Esophagus muscularis mucosa (tissue), 4 donors: ENCODE measurements around the gene PRDM2. TPM values are rescaled to one million over a fixed set of nuclear protein-coding genes. Genes with fewer than 3 reads are reported as not detected.
"Not testable (repeated sequence)": the region's sequence is repeated elsewhere in the genome, so short reads cannot be mapped to it uniquely, and the experiment has no call there.

Experiments used
- DNase-seq: peaks from one replicate; pipeline ENCODE4 v3.0.0-alpha.2; 2017; ENCODE audit errors: extremely low spot score
- H3K27ac ChIP-seq, 4 donors: fragments of 200-600 bp; sonication (generic); replicated peaks in 1 of 4; 1 replicate in 3 of 4; 2 replicates in 1 of 4; pipeline ENCODE4 v1.5.1; 2016 to 2019; ENCODE audit warnings: mild to moderate bottlenecking in 1 of 4
- H3K27me3 ChIP-seq, 4 donors: fragments of 200-600 bp; sonication (generic); one replicate each; pipeline versions ENCODE4 v1.5.1 to v1.6.0; 2016 to 2019
- H3K36me3 ChIP-seq, 4 donors: fragments of 200-600 bp; sonication (generic); one replicate each; pipeline ENCODE4 v1.5.1; 2016 to 2019
- H3K4me1 ChIP-seq, 4 donors: fragments of 200-600 bp; sonication (generic); one replicate each; pipeline ENCODE4 v1.5.1; 2016 to 2019
- H3K4me3 ChIP-seq, 4 donors: fragments of 200-600 bp; sonication (generic); 1 replicate in 2 of 4; 2 replicates in 2 of 4; pipeline ENCODE4 v1.5.1; 2016 to 2019; ENCODE audit warnings: mild to moderate bottlenecking in 4 of 4, moderate library complexity in 1 of 4
- H3K9me3 ChIP-seq, 4 donors: fragments of 200-600 bp; sonication (generic); 1 replicate in 3 of 4; 2 replicates in 1 of 4; pipeline ENCODE4 v1.5.1; 2016 to 2019
- EP300 ChIP-seq: sonication (generic); formaldehyde crosslinking; IDR thresholded peaks from one replicate; pipeline ENCODE4 v1.6.1; 2017; ENCODE audit warnings: antibody characterized with exemption
- POLR2A ChIP-seq: fragments of 450-650 bp; IDR thresholded peaks from one replicate; pipeline ENCODE4 v1.6.1; 2017; ENCODE audit warnings: antibody characterized with exemption, moderate library complexity, mild to moderate bottlenecking, low read depth
- POLR2AphosphoS5 ChIP-seq, 2 donors: sonication (generic); formaldehyde crosslinking; IDR thresholded peaks; one replicate each; pipeline ENCODE4 v1.6.1; 2017; ENCODE audit warnings: antibody characterized with exemption in 2 of 2
- WGBS: methylation state at CpG from one replicate; pipeline ENCODE4 v1.1.5; 2018; 5-methylcytosine and 5-hydroxymethylcytosine counted together
- intact Hi-C: fragments of 100-400 bp; cut with DNase I; formaldehyde crosslinking; loops from one replicate; pipeline ENCODE4 v1.15.1; 2023
- total RNA-seq, 4 donors: library from RNA; depleted of rRNA; stranded (reverse); fragments of >200 nt; gene quantifications; one replicate each; pipeline versions ENCODE4 v1.1.0 to v1.2.1, GENCODE V29; 2016
- TF ChIP-seq, protein P1 (sequence below), 3 experiments: fragments of 200-600 bp in 2 of 3; fragments of 450-650 bp in 1 of 3; sonication (generic) in 2 of 3; IDR thresholded peaks; one replicate each; pipeline ENCODE4 v1.5.1; 2017 to 2019; ENCODE audit warnings: antibody characterized with exemption in 3 of 3, mild to moderate bottlenecking in 2 of 3, moderate library complexity in 1 of 3

PRDM2 gene
- total RNA-seq, 4 donors from 2014 or later: 32.5 to 54.6 (median 44.2) TPM

DNA sequence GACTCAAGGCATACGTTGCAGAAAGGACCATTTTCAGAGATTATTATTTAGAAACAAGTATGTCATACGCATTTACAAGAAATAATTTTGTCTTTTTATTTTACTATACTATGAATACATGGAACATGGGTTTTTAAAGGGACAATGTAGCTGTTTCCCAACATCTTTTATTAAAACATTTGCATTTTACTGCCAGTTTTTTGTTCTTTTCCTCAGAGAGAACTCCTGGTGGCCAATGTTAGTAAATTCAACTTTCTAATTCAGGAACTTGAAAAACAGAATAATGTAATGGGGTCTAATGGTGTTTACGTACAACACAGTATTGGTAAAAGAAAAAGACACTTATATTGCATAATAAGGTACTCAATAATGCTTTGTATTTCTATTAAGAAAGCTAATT, 14.9 kb downstream of the PRDM2 start:
- intact Hi-C loops: no loop called here
- H3K27me3 ChIP-seq: no peaks in the 10 kb centered on the region
- H3K4me3 ChIP-seq: no peak overlapping the region
- H3K36me3 ChIP-seq: no peaks in the 10 kb centered on the region
- no peak for DNase-seq
- H3K27ac ChIP-seq: no peak overlapping the region
- H3K4me1 ChIP-seq: no peaks in the 10 kb centered on the region
- H3K9me3 ChIP-seq: no peaks in the 10 kb centered on the region
- no peak for TF ChIP-seq EP300
- TF ChIP-seq, protein P1, sequence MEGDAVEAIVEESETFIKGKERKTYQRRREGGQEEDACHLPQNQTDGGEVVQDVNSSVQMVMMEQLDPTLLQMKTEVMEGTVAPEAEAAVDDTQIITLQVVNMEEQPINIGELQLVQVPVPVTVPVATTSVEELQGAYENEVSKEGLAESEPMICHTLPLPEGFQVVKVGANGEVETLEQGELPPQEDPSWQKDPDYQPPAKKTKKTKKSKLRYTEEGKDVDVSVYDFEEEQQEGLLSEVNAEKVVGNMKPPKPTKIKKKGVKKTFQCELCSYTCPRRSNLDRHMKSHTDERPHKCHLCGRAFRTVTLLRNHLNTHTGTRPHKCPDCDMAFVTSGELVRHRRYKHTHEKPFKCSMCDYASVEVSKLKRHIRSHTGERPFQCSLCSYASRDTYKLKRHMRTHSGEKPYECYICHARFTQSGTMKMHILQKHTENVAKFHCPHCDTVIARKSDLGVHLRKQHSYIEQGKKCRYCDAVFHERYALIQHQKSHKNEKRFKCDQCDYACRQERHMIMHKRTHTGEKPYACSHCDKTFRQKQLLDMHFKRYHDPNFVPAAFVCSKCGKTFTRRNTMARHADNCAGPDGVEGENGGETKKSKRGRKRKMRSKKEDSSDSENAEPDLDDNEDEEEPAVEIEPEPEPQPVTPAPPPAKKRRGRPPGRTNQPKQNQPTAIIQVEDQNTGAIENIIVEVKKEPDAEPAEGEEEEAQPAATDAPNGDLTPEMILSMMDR (IDR thresholded peaks at IDR 0.05): peak in 1 of 3 experiments; percentile 14
- 81% methylated on average over 3 of the region's 3 CpGs for WGBS

DNA sequence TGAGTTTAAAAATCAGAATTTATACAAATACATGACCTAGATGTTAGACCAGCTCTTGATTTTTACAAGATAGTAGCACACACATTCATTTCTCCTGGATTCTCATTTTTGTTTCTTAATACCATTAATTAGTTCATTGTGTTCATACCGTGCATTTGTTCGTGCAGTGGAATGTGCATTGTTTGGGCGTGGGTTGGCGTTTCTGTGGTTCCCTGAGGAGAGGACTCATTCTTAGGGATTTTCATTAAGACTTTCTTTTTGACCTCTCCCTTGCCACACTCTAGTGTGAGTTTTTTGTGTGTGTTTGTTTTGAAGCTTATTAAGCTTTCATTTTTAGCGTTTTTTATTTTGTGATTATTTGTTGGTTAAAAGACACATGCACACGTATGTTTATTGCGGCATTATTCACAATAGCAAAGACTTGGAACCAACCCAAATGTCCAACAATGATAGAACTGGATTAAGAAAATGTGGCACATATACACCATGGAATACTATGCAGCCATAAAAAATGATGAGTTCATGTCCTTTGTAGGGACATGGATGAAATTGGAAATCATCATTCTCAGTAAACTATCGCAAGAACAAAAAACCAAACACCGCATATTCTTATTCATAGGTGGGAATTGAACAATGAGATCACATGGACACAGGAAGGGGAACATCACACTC, 15.8 kb downstream of the PRDM2 start:
- DNase-seq, H3K4me3 ChIP-seq, H3K27me3 ChIP-seq, intact Hi-C loops, H3K4me1 ChIP-seq, H3K36me3 ChIP-seq, H3K9me3 ChIP-seq, H3K27ac ChIP-seq: not testable (repeated sequence)
- over 99% methylated on average over 8 of the region's 9 CpGs for WGBS

DNA sequence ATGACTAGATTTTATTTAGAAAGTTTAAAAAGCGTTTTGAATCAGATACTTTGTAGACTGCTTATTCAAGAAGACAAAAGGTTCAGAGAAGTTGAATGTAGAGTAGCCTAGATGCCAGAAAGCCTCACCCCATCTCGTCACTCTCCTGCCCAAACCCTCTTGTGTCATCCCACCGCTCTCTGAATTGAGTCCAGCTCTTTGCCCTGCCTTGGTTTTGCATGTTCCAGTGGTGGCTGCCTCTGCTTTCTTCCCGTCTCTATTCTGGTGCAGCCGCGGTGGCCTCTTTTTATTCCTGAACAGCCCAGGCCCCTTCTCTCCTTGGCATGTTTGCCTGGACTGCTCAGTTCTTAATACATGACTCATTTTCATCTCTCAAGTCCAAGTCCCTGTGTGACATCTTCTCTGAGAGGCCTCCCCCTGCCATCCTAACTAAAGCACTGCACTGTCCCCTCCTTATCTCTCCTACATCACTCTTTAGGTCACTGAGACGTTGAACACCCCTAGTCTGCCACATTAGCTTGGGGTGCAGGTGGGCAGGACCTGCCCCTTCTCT, 22.9 kb downstream of the PRDM2 start:
- Histone ChIP-seq H3K4me3 (no peak overlapping the region), H3K27ac (no peak overlapping the region), H3K36me3 (peaks cover 0 to 5% (median 0%) of the 10 kb centered on the region in 4 donors), H3K27me3 (no peaks in the 10 kb centered on the region), H3K9me3 (no peaks in the 10 kb centered on the region), H3K4me1 (no peaks in the 10 kb centered on the region)
- 93% methylated on average over 7 of the region's 7 CpGs for WGBS
- no peak for DNase-seq
- intact Hi-C loops: no loop called here
- no peak for TF ChIP-seq POLR2AphosphoS5 (IDR thresholded peaks at IDR 0.05)
- no peak for TF ChIP-seq POLR2A
- TF ChIP-seq, protein P1 (IDR thresholded peaks at IDR 0.05): no peak
- TF ChIP-seq EP300: no peak

DNA sequence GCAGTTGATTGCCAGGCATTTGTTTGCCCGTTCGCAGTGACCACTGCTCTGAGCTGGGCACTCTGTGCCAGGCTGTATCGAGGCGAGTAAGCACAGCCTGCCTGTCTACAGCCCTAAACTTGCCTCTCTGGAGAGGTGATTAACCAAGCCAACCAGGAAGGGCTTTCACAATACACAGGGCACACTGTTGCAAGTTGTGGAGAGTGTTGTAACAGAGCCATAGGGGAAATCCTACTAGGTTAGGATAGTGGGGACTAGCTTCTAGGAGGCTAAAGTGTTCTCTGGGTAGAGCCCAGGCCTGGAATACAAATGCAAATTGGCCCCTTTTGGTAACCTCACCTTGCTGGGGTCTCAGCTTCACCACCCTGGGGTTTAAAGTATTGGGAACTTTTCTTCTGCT, 23.8 kb downstream of the PRDM2 start:
- Histone ChIP-seq H3K36me3 (peaks cover 0 to 5% (median 0%) of the 10 kb centered on the region in 4 donors), H3K27me3 (no peaks in the 10 kb centered on the region), H3K9me3 (no peaks in the 10 kb centered on the region), H3K4me1 (peaks cover 0 to 2% (median 0%) of the 10 kb centered on the region in 4 donors), H3K27ac (no peak overlapping the region), H3K4me3 (no peak overlapping the region)
- no peak for TF ChIP-seq POLR2AphosphoS5 (IDR thresholded peaks at IDR 0.05)
- TF ChIP-seq, protein P1 (IDR thresholded peaks at IDR 0.05): no peak
- no peak for TF ChIP-seq POLR2A
- no peak for TF ChIP-seq EP300
- WGBS: 79% methylated on average over 4 of the region's 4 CpGs
- intact Hi-C loops: no loop called here
- no peak for DNase-seq

DNA sequence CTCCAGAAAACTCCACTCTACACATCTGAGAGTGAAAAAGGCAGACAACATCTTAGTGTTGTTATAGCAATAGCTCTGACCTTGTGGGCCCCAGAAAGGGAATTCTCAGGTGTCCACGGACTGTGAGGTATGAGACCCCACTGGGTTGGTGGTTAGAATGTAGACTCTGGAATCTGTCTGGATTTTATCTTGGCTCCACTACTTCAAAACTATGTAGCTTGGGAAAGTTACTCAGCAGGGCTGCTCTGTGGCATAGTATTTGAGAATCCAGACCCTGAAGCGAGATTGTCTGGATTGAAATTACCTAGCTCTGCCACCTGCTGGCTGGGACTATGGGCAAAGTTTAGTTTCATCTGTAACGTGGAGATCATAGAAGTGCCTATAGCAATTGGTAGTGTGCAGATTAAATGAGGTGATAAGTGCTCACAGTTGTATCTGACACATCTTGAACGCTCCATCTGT, 25.8 kb downstream of the PRDM2 start:
- no peak overlapping the region for H3K4me3 ChIP-seq
- no peak overlapping the region for H3K27ac ChIP-seq
- no peaks in the 10 kb centered on the region for H3K9me3 ChIP-seq
- no peaks in the 10 kb centered on the region for H3K27me3 ChIP-seq
- H3K36me3 ChIP-seq: peaks cover 0 to 5% (median under 1%) of the 10 kb centered on the region in 4 donors
- WGBS: 54% methylated on average over 3 of the region's 4 CpGs
- intact Hi-C loops: no loop called here
- DNase-seq: no peak
- peaks cover 0 to 17% (median 7%) of the 10 kb centered on the region in 4 donors for H3K4me1 ChIP-seq
- TF ChIP-seq, protein P1 (IDR thresholded peaks at IDR 0.05): peak in 2 of 3 experiments; percentile 27 to 28
- TF ChIP-seq POLR2AphosphoS5 (IDR thresholded peaks at IDR 0.05) (no peak), EP300 (no peak), POLR2A (no peak)
